ENCODE data around the gene GAGE12J. TPM values are rescaled to one million over a fixed set of nuclear protein-coding genes. Genes with fewer than 3 reads are reported as not detected.
"Not testable (repeated sequence)": the region's sequence is repeated elsewhere in the genome, so short reads cannot be mapped to it uniquely, and the experiment has no call there.

Gene GAGE12J
- total RNA-seq (2022) (not detected in 2 replicates), Bru-seq, nascent RNA (not detected), BruChase-seq, experiment 1, labeled RNA remaining after a 2-hour chase (not detected), BruChase-seq, experiment 2, labeled RNA remaining after a 6-hour chase (not detected)
- long read RNA-seq = 0 reads

- H3K27ac Mint-ChIP-seq (ENCODE audit: unreplicated experiment); H3K4me1 Mint-ChIP-seq (ENCODE audit: low read depth, unreplicated experiment); DNase-seq; H3K9me3 ChIP-seq; BruUV-seq (replicated peaks); H3K4me1 ChIP-seq; H3K4me3 Mint-ChIP-seq (ENCODE audit: unreplicated experiment); H3K9me3 Mint-ChIP-seq (ENCODE audit: unreplicated experiment); H3K4me3 ChIP-seq (ENCODE audit: low read depth, low read length); intact Hi-C loops (cut with micrococcal nuclease; ENCODE audit: unreplicated experiment); H3K36me3 Mint-ChIP-seq (ENCODE audit: insufficient read depth, unreplicated experiment); CTCF ChIA-PET; H3K27me3 Mint-ChIP-seq (ENCODE audit: insufficient read depth, unreplicated experiment); H3K27me3 ChIP-seq (replicated peaks; ENCODE audit: control insufficient read depth, insufficient read depth, low read length); POLR2A ChIA-PET; H3K36me3 ChIP-seq (ENCODE audit: control insufficient read depth, insufficient read depth, low read length): not testable (repeated sequence)
These were observed at the start of gene GAGE12J for GRCh38 chrX:49321737-49322136. Gene GAGE12J, plus strand, starts transcription at chrX:49322037. Its CDS starts 1,157 bp downstream, at chrX:49323194.

- H3K27me3 ChIP-seq (replicated peaks; ENCODE audit: control insufficient read depth, insufficient read depth, low read length) = no peaks in the 10 kb centered on the region
- peaks cover 31% of the 10 kb centered on the region for H3K36me3 Mint-ChIP-seq (ENCODE audit: insufficient read depth, unreplicated experiment)
- intact Hi-C loops (cut with micrococcal nuclease; ENCODE audit: unreplicated experiment) = no loop called here
- H3K27me3 Mint-ChIP-seq (ENCODE audit: insufficient read depth, unreplicated experiment) = no peaks in the 10 kb centered on the region
- H3K36me3 ChIP-seq (ENCODE audit: control insufficient read depth, insufficient read depth, low read length) = no peaks in the 10 kb centered on the region
- peaks cover 19% of the 10 kb centered on the region for H3K4me1 Mint-ChIP-seq (ENCODE audit: low read depth, unreplicated experiment)
- H3K4me3 ChIP-seq (ENCODE audit: low read depth, low read length) = no peak overlapping the region
- no peak overlapping the region for H3K27ac Mint-ChIP-seq (ENCODE audit: unreplicated experiment)
- no peak for DNase-seq
- no TSS peak for BruUV-seq (replicated peaks)
- ChIA-PET POLR2A (no interaction called here), CTCF (no interaction called here)
- peaks cover 12% of the 10 kb centered on the region; the same call in 1 of the 2 replicates for H3K4me1 ChIP-seq
- no peak for TF ChIP-seq CTCF (IDR thresholded peaks at IDR 0.05; ENCODE audit: insufficient read depth in 1 of 2, low read depth in 1 of 2, low read length in 1 of 2, severe bottlenecking in 1 of 2, unreplicated experiment in 1 of 2)
- H3K9me3 ChIP-seq = no peaks in the 10 kb centered on the region
- no peak overlapping the region for H3K4me3 Mint-ChIP-seq (ENCODE audit: unreplicated experiment)
- H3K9me3 Mint-ChIP-seq (ENCODE audit: unreplicated experiment) = no peaks in the 10 kb centered on the region
These were observed 49.4 kb upstream of the GAGE12J start for GRCh38 chrX:49272421-49272820.

- Histone ChIP-seq H3K4me1 (peaks cover 9% of the 10 kb centered on the region; the same call in 1 of the 2 replicates), H3K9me3 (no peaks in the 10 kb centered on the region), H3K27me3 (replicated peaks; ENCODE audit: control insufficient read depth, insufficient read depth, low read length) (no peaks in the 10 kb centered on the region), H3K36me3 (ENCODE audit: control insufficient read depth, insufficient read depth, low read length) (no peaks in the 10 kb centered on the region), H3K4me3 (ENCODE audit: low read depth, low read length) (no peak overlapping the region)
- Mint-ChIP-seq H3K27me3 (ENCODE audit: insufficient read depth, unreplicated experiment) (no peaks in the 10 kb centered on the region), H3K4me3 (ENCODE audit: unreplicated experiment) (no peak overlapping the region), H3K36me3 (ENCODE audit: insufficient read depth, unreplicated experiment) (peaks cover 22% of the 10 kb centered on the region), H3K9me3 (ENCODE audit: unreplicated experiment) (no peaks in the 10 kb centered on the region), H3K27ac (ENCODE audit: unreplicated experiment) (no peak overlapping the region), H3K4me1 (ENCODE audit: low read depth, unreplicated experiment) (peaks cover 11% of the 10 kb centered on the region)
- intact Hi-C loops (cut with micrococcal nuclease; ENCODE audit: unreplicated experiment) = no loop called here
- no TSS peak for BruUV-seq (replicated peaks)
- ChIA-PET POLR2A (no interaction called here), CTCF (no interaction called here)
- no peak for TF ChIP-seq CTCF (IDR thresholded peaks at IDR 0.05; ENCODE audit: insufficient read depth in 1 of 2, low read depth in 1 of 2, low read length in 1 of 2, severe bottlenecking in 1 of 2, unreplicated experiment in 1 of 2)
- no peak for DNase-seq
These were observed 48.6 kb upstream of the GAGE12J start for GRCh38 chrX:49273181-49273727.
